Smooth muscle cell (in vitro differentiated cells): ENCODE results near the gene KRT35. TPM values are rescaled to one million over a fixed set of nuclear protein-coding genes. Genes with fewer than 3 reads are reported as not detected.
A peak's percentile ranks its signal among the peaks of the same experiment; 100 is the strongest.

Experiments
- DNase-seq: peaks from one replicate; lab custom pipeline; 2025; ENCODE audit not compliant: unreplicated experiment; lab: John Stamatoyannopoulos, UW
- H2AFZ ChIP-seq: fragments of 200-600 bp; sonication (generic); 2 replicates; pipeline ENCODE4 v1.6.0; 2016; ENCODE audit warnings: antibody characterized with exemption, low read depth, mild to moderate bottlenecking
- H3F3A ChIP-seq: fragments of 200-600 bp; sonication (generic); 2 replicates; pipeline ENCODE4 v1.6.0; 2017; ENCODE audit warnings: antibody characterized with exemption, low read depth
- H3K27ac ChIP-seq: fragments of 200-600 bp; sonication (generic); 2 replicates; pipeline ENCODE4 v1.5.1; 2016; ENCODE audit warnings: low read depth, mild to moderate bottlenecking
- H3K27me3 ChIP-seq: fragments of 200-600 bp; sonication (generic); 2 replicates; pipeline ENCODE4 v1.6.1; 2016; ENCODE audit warnings: low read depth, mild to moderate bottlenecking
- H3K36me3 ChIP-seq: fragments of 200-600 bp; sonication (generic); 2 replicates; pipeline ENCODE4 v1.5.1; 2016; ENCODE audit warnings: low read depth
- H3K4me1 ChIP-seq: fragments of 200-600 bp; sonication (generic); 2 replicates; pipeline ENCODE4 v1.5.1; 2016; ENCODE audit warnings: low read depth
- H3K4me2 ChIP-seq: fragments of 200-600 bp; sonication (generic); 2 replicates; pipeline ENCODE4 v1.6.0; 2016; ENCODE audit warnings: mild to moderate bottlenecking
- H3K4me3 ChIP-seq: fragments of 200-600 bp; sonication (generic); 2 replicates; pipeline ENCODE4 v1.5.1; 2016; ENCODE audit warnings: mild to moderate bottlenecking
- H3K79me2 ChIP-seq: fragments of 200-600 bp; sonication (generic); 2 replicates; pipeline ENCODE4 v1.6.0; 2016; ENCODE audit warnings: low read depth, mild to moderate bottlenecking
- H3K9ac ChIP-seq: fragments of 200-600 bp; sonication (generic); 2 replicates; pipeline ENCODE4 v1.6.0; 2016; ENCODE audit warnings: low read depth
- H3K9me3 ChIP-seq: fragments of 200-600 bp; sonication (generic); replicated peaks from 2 replicates; pipeline ENCODE4 v1.5.1; 2016; ENCODE audit warnings: low read depth
- H4K20me1 ChIP-seq: fragments of 200-600 bp; sonication (generic); 2 replicates; pipeline ENCODE4 v1.6.0; 2016; ENCODE audit warnings: low read depth
- CTCF ChIP-seq: fragments of 200-600 bp; sonication (generic); IDR thresholded peaks from 2 replicates; pipeline ENCODE4 v1.5.1; 2017; ENCODE audit warnings: borderline replicate concordance, mild to moderate bottlenecking, antibody characterized with exemption; ENCODE audit not compliant: insufficient read depth, poor library complexity, severe bottlenecking
- WGBS: methylation state at CpG from one replicate; pipeline ENCODE4 v1.1.7; 2016; ENCODE audit warnings: low lambda C conversion rate; 5-methylcytosine and 5-hydroxymethylcytosine counted together
- polyA plus RNA-seq: library from polyadenylated mRNA; unstranded; fragments of >200 nt; fragmentation: Nextera tagmentation; extraction: Ambion mirVana; gene quantifications from 2 replicates; pipeline ENCODE4 v1.2.1, GENCODE V29; 2016
- total RNA-seq: library from RNA; depleted of rRNA; stranded (reverse); fragments of >200 nt; gene quantifications from 2 replicates; pipeline ENCODE4 v1.2.3, GENCODE V29; 2014

The KRT35 gene
- total and polyA plus RNA-seq, 2 experiments from 2014 or later, result not detected

- H3K4me3 ChIP-seq, result no peak overlapping the region
- 76% methylated on average over 10 of the region's 10 CpGs for WGBS
- no peaks in the 10 kb centered on the region for H4K20me1 ChIP-seq
- no peaks in the 10 kb centered on the region for H3K79me2 ChIP-seq
- no peaks in the 10 kb centered on the region for H3F3A ChIP-seq
- H3K36me3 ChIP-seq, result no peaks in the 10 kb centered on the region
- H3K9me3 ChIP-seq, result no peaks in the 10 kb centered on the region
- H3K4me1 ChIP-seq, result no peaks in the 10 kb centered on the region
- H3K27me3 ChIP-seq, result no peaks in the 10 kb centered on the region
- no peak overlapping the region for H3K27ac ChIP-seq
- TF ChIP-seq CTCF, result no peak
- no peak overlapping the region for H3K9ac ChIP-seq
- no peak overlapping the region for H2AFZ ChIP-seq
- H3K4me2 ChIP-seq, result no peak overlapping the region
- no peak for DNase-seq
Measured at GRCh38 chr17:41490000-41490990, 9.3 kb upstream of the KRT35 start.

- Histone ChIP-seq H3K27ac (no peak within 1 kb of the TSS), H3K4me3 (no peak within 1 kb of the TSS), H2AFZ (no peak within 1 kb of the TSS), H4K20me1 (no peaks in the 10 kb centered on the region), H3K4me2 (no peak within 1 kb of the TSS), H3K4me1 (no peaks in the 10 kb centered on the region), H3K9ac (no peak within 1 kb of the TSS), H3K79me2 (no peaks in the 10 kb centered on the region), H3K36me3 (no peaks in the 10 kb centered on the region), H3F3A (no peaks in the 10 kb centered on the region), H3K9me3 (no peaks in the 10 kb centered on the region), H3K27me3 (no peaks in the 10 kb centered on the region)
- no peak for TF ChIP-seq CTCF
- DNase-seq, result no peak
- 96% methylated on average over 12 of the region's 12 CpGs for WGBS
Measured at GRCh38 chr17:41489531-41489930, 8.6 kb upstream of the KRT35 start, which contains the start of gene KRT36. Gene KRT36, minus strand, starts transcription at chr17:41489910. Its CDS starts 46 bp downstream, at chr17:41489864.

GRCh38 chr17:41486809-41487530, 6.0 kb upstream of the KRT35 start:
- no peak overlapping the region for H3K9ac ChIP-seq
- DNase-seq, result no peak
- TF ChIP-seq CTCF, result peak; percentile 42
- H3K79me2 ChIP-seq, result no peaks in the 10 kb centered on the region
- H3K9me3 ChIP-seq, result no peaks in the 10 kb centered on the region
- H3K4me2 ChIP-seq, result no peak overlapping the region
- H3F3A ChIP-seq, result no peaks in the 10 kb centered on the region
- no peaks in the 10 kb centered on the region for H3K36me3 ChIP-seq
- 64% methylated on average over 28 of the region's 29 CpGs for WGBS
- H3K4me1 ChIP-seq, result no peaks in the 10 kb centered on the region
- H3K4me3 ChIP-seq, result no peak overlapping the region
- no peak overlapping the region for H3K27ac ChIP-seq
- no peak overlapping the region for H2AFZ ChIP-seq
- H3K27me3 ChIP-seq, result no peaks in the 10 kb centered on the region
- H4K20me1 ChIP-seq, result no peaks in the 10 kb centered on the region
